ENCODE data around the gene NEDD4.
A peak's percentile ranks its signal among the peaks of the same experiment; 100 is the strongest.
"Not testable (repeated sequence)": the region's sequence is repeated elsewhere in the genome, so short reads cannot be mapped to it uniquely, and the experiment has no call there.

NEDD4 gene

GRCh38 chr15:55893852-55894251, 99.6 kb downstream of the NEDD4 start:
- no peak for ATAC-seq
- DNase-seq = no peak

- ATAC-seq = no peak
- DNase-seq = no peak
Observed at GRCh38 chr15:55891196-55891595, 102.2 kb downstream of the NEDD4 start.

- DNase-seq (no peak), ATAC-seq (no peak)
Observed at GRCh38 chr15:55884223-55884622, 109.2 kb downstream of the NEDD4 start.

DNA sequence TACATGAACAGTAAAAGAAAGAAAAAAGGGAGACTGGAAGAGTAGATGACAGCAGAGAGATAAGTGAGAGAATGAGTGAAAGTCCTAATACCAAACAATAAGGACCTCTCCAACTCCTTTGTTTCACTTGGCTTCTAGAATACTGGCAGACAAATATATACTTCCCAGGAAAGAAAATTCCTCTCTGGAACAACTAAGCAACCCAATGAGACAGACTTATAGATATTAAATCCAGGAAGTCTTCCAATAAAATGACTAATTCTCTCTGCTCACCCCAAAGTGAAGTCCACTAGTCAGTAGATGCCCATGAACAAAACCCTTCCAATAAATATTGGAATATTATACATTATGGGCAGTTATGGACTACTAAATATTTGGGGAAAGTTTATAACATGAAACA, 114.2 kb downstream of the NEDD4 start:
- DNase-seq = no peak
- ATAC-seq = no peak

DNA sequence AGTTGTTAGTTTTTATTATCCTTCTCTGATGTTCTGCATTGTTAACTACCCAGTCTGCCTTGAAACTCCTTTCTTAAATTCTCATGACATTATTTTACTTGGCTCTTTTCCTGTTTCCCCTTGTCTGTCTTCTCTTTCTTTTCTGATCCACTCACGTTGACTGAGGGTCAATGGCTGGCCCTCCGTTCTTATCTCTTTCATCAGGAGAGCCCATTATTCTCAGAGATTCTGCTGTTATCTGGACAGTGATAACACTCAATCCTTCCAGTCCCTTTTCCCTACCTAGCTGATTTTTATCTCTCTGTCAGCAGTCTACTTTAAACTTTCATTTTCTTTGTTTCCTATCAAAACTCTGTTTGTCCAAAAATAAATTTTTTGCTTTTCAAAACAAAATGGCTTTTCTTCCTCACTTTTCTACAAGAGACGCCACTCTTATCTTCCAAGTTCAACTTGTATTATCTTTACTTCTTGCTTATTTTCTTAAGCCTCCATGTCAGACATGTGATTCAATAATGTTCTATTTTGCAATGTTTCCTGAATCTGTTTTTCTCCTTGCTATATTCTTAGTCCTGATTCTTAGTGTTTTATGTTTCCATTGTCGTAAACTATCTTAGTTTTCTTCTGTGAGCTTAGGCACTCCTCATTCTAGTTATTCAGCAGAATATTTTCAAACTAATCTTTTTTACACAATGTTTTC, 120.2 kb downstream of the NEDD4 start:
- ATAC-seq (no peak), DNase-seq (no peak)

- ATAC-seq (no peak), DNase-seq (no peak)
Observed at GRCh38 chr15:55872471-55872870, 120.9 kb downstream of the NEDD4 start.

GRCh38 chr15:55869660-55870059, 123.8 kb downstream of the NEDD4 start:
- DNase-seq (no peak), ATAC-seq (no peak)

DNA sequence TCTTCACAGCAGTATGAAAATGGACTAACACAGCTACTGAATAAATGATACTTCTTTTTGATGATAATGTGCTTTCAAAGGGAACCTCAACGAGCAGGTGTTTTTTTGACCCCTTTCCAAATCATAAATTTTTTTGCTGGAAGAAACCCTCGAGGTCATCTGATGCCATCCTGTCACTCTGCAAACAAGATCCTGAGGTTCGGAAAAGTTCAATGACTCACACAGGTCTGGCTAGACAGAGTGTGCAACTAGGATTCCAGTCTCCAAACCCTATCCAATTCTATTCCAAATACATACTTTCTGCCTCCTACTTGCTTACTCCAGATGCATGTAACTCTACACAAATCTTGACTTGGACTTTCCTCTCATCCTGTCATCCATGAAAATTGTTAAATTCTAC, 124.7 kb downstream of the NEDD4 start:
- ATAC-seq = no peak
- DNase-seq = no peak

DNA sequence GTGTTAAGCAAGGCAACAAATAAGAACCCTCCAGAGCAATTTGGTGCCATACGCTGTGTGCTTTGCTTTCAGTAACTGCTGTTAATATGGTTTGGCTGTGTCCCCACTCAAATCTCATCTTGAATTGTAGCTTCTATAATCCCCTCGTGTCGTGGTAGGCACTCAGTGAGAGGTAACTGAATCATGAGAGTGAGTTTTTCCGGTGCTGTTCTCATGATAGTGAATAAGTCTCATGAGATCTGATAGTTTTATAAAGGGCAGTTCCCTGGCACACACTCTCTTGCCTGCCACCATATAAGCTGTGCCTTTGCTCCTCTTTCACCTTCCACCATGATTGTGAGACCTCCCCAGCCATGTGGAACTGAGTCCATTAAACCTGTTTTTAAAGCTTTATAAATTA, 125.1 kb downstream of the NEDD4 start:
- ATAC-seq, DNase-seq: not testable (repeated sequence)

DNA sequence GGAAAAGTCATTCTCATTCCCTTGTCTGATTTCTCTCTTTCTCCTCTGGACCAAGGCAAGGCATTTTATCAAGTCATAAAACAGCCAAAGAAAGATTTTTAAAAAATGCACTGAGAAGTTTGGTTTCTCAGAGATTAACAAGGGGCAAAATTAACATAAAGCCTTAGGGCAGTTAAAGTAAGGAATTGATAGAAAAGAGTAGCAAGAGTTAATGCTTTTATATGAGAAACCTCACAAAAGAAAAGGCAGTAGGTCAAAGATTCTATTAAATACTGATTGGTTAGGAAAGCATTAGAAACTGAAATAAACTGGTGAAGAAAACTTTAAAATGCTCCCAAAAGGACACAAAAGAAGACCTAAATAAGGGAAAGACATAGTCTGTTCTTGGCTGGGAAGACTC, 129.5 kb downstream of the NEDD4 start:
- DNase-seq (no peak), ATAC-seq (no peak)

DNA sequence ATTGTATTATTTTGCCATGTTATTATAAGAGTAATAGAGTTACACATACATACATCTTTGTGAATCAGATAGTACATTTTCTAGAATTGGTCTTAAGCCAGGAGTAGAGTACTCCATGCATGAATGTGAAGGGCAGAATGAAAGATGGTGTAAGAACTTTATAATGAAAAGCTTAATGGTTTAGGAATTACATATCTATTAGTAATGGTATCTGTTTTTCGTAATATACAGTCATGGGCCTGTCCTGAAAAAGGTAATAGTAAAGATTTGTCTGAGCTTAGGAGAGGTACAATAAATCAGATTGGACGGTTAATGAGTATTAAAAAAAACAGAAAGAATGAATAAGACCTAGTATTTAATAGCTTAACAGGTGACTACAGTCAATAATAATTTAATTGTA, 132.3 kb downstream of the NEDD4 start:
- DNase-seq = no peak
- no peak for ATAC-seq

DNA sequence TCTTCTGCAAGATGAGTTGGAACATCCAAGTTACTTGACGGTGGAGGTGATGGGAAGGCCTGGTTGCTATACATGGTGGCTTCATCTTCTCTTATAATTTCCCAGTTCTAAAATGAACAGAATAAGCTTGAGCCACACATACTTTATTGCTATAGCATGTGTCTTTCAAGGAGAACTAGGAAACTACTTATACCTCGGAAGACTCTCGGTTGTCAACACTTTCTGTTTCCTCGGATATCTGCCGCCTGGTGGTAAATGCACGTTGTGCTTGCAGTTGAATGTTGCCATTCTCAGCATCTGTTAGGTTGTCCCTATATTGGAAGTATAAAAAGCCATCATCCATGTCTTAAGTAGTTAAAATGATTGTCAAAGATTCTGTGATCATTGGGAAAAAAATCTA, 132.9 kb downstream of the NEDD4 start:
- no peak for DNase-seq
- no peak for ATAC-seq

DNA sequence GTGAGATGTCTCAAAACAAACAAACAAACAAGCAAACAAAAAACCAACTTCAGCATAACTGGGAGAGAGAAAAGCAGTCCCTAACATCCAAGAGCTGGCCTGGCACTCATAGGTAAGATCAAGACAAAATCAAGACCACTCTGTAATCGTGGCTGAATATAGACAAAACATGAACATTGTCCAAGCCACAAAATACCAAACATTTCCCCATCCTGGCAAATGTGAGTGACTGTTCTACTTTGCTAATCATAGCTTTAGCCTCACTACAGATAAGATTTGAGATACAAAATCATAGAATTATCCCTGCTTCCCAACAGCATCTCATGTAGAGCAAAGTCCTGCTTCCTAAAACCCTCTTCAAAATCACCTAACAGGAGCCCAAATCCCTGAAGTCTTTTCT, 133.7 kb downstream of the NEDD4 start:
- DNase-seq (no peak), ATAC-seq (no peak)

DNA sequence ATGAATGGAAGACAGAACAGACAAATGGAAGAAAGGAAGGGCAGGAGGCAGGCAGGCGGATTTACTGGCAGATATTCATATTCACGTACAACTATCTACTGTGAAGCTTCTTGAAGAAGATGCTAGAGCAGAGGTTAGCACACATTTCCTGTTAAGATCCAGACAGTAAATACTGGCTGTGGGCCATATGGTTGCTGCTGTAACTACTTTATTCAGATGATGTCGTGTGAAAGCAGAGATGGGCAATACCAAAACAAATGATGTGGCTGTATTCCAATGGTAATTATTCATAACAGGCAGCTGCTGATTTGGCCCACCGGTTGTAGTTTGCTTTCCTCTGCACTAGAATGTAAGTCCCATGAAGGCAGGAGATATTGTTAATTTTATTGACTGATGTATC, 134.8 kb downstream of the NEDD4 start:
- DNase-seq (no peak), ATAC-seq (no peak)

DNA sequence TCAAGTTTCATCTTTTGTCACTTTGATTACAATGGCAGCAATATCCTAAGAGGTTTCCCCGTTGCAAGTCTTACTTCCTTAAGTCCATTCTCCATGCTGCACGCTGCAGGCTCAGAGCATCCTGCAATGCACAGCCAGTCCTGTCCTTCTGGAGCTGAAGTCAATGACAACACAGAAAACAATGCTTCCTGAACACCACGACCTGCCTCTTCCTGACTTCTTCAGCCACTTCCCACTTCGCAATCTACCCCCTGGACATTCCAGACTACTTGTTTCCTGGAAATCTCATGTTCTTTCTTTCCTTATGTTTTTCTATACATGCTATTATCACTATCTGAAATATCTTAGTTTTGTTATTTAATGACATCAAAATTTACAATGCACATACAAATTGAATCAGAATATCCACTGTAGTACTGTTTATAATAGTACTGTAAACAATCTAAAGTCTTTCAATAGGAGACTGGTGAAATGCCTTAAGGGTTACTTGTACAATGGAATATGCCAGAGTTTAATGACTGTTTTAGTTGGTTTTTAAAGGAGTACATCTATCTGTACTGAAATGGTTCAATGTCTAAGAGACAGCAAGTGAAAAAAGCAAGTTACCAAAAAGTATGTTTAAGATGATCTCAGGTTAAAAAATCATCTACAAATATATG, 136.8 kb downstream of the NEDD4 start:
- DNase-seq = no peak
- no peak for ATAC-seq

DNA sequence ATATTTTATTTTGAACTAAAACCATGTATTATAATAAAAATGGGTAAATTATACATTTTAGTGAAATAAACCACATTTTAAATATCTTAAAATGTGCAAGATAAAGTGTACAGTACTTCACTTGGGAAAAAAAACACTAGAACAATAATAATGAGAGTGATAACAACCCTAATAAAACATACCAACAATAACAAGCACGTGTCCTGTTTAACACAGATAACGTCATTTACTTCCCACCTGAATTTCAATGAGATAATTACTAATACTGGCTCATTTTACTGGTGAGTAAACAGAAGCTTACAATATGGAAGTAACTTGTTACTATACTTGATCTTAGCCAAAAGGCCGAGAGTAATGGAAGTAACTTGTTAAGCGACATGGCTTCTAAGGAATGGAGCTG, 140.3 kb downstream of the NEDD4 start:
- DNase-seq (no peak), ATAC-seq (no peak)

DNA sequence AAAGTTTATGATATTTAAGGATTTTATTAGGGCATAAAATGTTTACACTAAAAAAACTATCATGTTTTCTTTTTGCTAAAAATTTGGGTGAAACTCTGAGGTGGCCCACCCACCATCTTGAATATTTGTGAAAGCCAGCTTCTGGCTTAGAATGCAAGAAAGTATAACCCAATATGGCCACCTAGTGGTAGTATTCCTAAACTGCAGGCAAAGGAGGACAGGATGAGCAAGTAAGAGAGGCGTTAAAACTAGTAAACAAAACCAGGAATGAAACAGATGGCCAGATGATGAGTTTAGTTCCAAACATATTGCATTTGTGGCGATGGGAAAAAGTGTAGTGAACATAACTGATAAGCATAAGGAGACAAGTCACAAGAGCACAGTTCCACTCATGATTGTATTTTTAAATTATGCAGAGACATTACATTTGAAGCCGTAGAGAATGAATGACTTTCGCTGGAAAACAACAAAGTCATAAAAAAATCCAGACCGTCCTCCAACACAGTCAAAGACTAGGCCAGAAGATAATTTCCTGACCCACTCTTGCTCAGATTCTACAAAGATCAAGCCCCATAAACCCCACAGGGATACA, 147.2 kb downstream of the NEDD4 start:
- no peak for ATAC-seq
- peak; percentile 17 for DNase-seq

- not testable (repeated sequence) for ATAC-seq, DNase-seq
Observed at GRCh38 chr15:55842897-55843296, 150.5 kb downstream of the NEDD4 start.

DNA sequence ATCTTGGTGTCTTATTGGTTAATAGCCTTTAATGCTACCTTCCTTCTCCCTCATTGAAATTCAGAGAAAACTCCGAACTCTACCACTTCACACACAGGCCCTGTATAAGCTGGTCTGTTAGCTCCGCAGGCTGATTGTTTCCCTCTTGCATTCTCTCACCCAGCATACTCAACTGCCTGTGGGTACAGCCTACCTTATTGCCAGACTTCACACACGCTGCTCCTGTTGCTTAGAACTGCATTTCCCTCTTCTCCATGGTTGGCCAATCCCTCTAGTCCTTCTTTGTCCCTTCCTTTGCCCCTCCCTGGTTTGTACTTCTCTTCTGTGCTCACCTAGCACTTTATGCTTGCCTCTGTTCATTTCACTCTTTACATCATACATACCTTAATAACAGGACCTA, 157.5 kb downstream of the NEDD4 start:
- ATAC-seq (no peak), DNase-seq (no peak)

GRCh38 chr15:55834331-55834730, 159.1 kb downstream of the NEDD4 start:
- DNase-seq = no peak
- ATAC-seq = no peak

- DNase-seq (peak; percentile 5), ATAC-seq (peak; percentile 78)
Observed at GRCh38 chr15:55829826-55830225, 163.6 kb downstream of the NEDD4 start.

GRCh38 chr15:55827955-55828354, 165.5 kb downstream of the NEDD4 start:
- no peak for ATAC-seq
- no peak for DNase-seq

DNA sequence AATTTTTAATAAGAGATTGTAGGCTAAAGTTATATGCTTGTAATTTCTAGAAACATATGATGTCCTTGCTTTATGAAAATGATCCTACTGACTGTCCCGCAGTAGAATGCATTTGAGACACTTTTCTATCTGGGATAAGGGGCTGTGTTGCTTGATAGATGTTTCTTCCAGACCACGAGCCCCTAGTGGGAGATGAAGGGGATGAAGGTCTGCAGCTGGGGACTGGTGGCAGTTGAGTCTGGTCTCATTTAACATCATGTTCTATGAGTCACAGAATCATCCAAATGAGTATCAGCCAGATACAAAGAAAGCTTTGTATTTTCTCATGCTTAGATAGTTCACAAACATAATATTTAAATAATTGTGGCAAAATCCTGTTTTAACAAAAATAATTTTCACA, 166.2 kb downstream of the NEDD4 start:
- DNase-seq = no peak
- ATAC-seq = no peak

Data from stimulated activated naive CD8-positive, alpha-beta T cell treated with anti-CD3 and anti-CD28 coated beads, Interleukin-15, Interleukin-2, amounts not matched to agents 100 U/mL and 50 U/mL, for 24 hours (primary cell).